ENCODE results near the gene NRL. TPM values are rescaled to one million over a fixed set of nuclear protein-coding genes. Genes with fewer than 3 reads are reported as not detected.

NRL gene
- total RNA-seq, 6 donors from 2014 or later = 2.6 to 9.8 (median 4.4) TPM

GRCh38 chr14:24116128-24116814, 1.5 kb upstream of the NRL start:
- Histone ChIP-seq H3K4me3 (peak overlapping the region in 3 of 4 donors; percentile 65 to 73 (median 69)), H3K27me3 (no peaks in the 10 kb centered on the region), H3K36me3 (peaks cover 22 to 45% (median 38%) of the 10 kb centered on the region in 4 donors), H3K4me1 (peaks cover 14 to 26% (median 21%) of the 10 kb centered on the region in 4 donors), H3K9me3 (no peaks in the 10 kb centered on the region), H3K27ac (peak overlapping the region in 1 of 4 donors; percentile 100)
- ATAC-seq (ENCODE audit: low FRiP score in 2 of 2) (no peak), DNase-seq (no peak)
- no peak for TF ChIP-seq CTCF (IDR thresholded peaks at IDR 0.05)
- WGBS, 2 donors = 62 to 77% methylated on average over 6 of the region's 6 CpGs

GRCh38 chr14:24115422-24116127, 826 bp upstream of the NRL start:
- ATAC-seq (ENCODE audit: low FRiP score in 2 of 2) (no peak), DNase-seq (no peak)
- no peaks in the 10 kb centered on the region for H3K27me3 ChIP-seq
- H3K27ac ChIP-seq = peak overlapping the region; percentile 97 to 100 (median 99)
- no peak for TF ChIP-seq POLR2AphosphoS5 (IDR thresholded peaks at IDR 0.05)
- TF ChIP-seq CTCF (IDR thresholded peaks at IDR 0.05) = no peak
- TF ChIP-seq EP300 (IDR thresholded peaks at IDR 0.05) = no peak
- peak in 1 of 4 donors; percentile 28 for TF ChIP-seq POLR2A (IDR thresholded peaks at IDR 0.05)
- peak overlapping the region; percentile 65 to 73 (median 68) for H3K4me3 ChIP-seq
- H3K9me3 ChIP-seq = no peaks in the 10 kb centered on the region
- H3K4me1 ChIP-seq = peaks cover 14 to 26% (median 23%) of the 10 kb centered on the region in 4 donors
- WGBS, 2 donors = 4% methylated on average over 14 of the region's 14 CpGs
- peaks cover 16 to 38% (median 31%) of the 10 kb centered on the region in 4 donors for H3K36me3 ChIP-seq

GRCh38 chr14:24113801-24114531, 783 bp downstream of the NRL start:
- TF ChIP-seq POLR2A (IDR thresholded peaks at IDR 0.05) = peak; percentile 56 to 79 (median 64)
- no peak for TF ChIP-seq CTCF (IDR thresholded peaks at IDR 0.05)
- no peak for TF ChIP-seq EP300 (IDR thresholded peaks at IDR 0.05)
- peak; percentile 65 to 82 for TF ChIP-seq POLR2AphosphoS5 (IDR thresholded peaks at IDR 0.05)
- Histone ChIP-seq H3K27ac (peak overlapping the region; percentile 97 to 100 (median 99)), H3K4me3 (peak overlapping the region; percentile 54 to 73 (median 67)), H3K4me1 (peaks cover 17 to 38% (median 30%) of the 10 kb centered on the region in 4 donors), H3K27me3 (no peaks in the 10 kb centered on the region), H3K36me3 (peaks cover 2 to 22% (median 17%) of the 10 kb centered on the region in 4 donors), H3K9me3 (no peaks in the 10 kb centered on the region)
- peak; percentile 89 to 95 for DNase-seq
- peak; percentile 77 to 82 for ATAC-seq (ENCODE audit: low FRiP score in 2 of 2)
- 0% methylated on average over 31 to 42 of the region's 42 CpGs for WGBS, 2 donors

- peak overlapping the region; percentile 54 to 73 (median 67) for H3K4me3 ChIP-seq
- H3K27ac ChIP-seq = peak overlapping the region; percentile 97 to 100 (median 99)
- H3K27me3 ChIP-seq = no peaks in the 10 kb centered on the region
- DNase-seq (no peak), ATAC-seq (ENCODE audit: low FRiP score in 2 of 2) (no peak)
- H3K36me3 ChIP-seq = peaks cover 0 to 16% (median 11%) of the 10 kb centered on the region in 4 donors
- WGBS, 2 donors = 17 to 22% methylated on average over 14 to 15 of the region's 15 CpGs
- H3K4me1 ChIP-seq = peaks cover 23 to 43% (median 36%) of the 10 kb centered on the region in 4 donors
- TF ChIP-seq EP300 (IDR thresholded peaks at IDR 0.05) (no peak), CTCF (IDR thresholded peaks at IDR 0.05) (no peak), POLR2A (IDR thresholded peaks at IDR 0.05) (no peak)
- H3K9me3 ChIP-seq = no peaks in the 10 kb centered on the region
Measured at GRCh38 chr14:24113379-24113800, 1.4 kb downstream of the NRL start.
